ENCODE measurements around the gene ATP13A1.

The ATP13A1 gene

DNA sequence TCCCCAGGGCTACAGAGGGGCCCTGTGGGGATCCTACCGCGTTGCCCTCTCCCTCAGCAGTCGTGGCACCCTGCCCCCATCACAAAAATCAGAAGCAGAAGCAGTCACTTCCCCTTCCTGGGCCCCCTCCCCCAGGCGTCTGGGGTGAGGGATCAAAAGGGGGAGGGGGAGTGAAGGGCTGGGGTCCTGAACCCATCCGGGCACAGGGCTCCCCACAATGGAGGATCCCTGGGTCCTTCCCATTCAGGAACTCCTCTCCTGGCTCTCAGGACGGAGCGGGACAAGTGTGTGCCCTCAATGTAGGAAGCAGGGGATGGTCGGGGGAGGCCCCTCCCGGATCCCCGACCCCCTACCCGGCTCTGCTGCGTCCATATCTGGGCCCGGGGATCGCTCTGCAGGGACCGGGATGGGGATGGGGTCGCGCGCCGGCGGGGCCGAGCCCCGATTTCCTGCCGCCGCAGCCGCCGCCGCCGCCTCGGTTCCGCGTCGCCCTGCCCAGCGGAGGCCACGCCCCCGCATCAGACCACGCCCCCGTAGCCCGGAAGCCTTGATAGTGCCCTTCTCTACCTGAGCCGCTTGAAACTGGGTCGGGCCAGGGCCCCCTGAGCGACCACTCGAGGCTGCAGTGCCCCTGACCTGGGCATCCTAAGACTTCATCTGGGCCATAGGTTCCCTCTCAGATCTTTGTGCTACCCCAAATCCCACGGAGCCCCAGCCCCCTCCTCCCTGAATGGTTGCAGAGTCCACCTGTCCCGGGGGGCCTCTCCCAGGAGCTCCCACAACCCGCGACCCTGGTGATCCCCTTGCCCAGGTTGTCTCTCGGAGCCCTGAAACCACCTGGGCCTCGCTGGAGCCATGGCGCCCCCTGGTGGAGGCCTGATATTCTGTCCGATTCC, 20.1 kb downstream of the ATP13A1 start, which contains the start of gene GMIP:
GMIP (minus strand) TSS at position 500 of the 896 bp plus-strand sequence; CDS start at position 372, 128 bp downstream.
- no peak for DNase-seq (ENCODE audit: low spot score)

DNA sequence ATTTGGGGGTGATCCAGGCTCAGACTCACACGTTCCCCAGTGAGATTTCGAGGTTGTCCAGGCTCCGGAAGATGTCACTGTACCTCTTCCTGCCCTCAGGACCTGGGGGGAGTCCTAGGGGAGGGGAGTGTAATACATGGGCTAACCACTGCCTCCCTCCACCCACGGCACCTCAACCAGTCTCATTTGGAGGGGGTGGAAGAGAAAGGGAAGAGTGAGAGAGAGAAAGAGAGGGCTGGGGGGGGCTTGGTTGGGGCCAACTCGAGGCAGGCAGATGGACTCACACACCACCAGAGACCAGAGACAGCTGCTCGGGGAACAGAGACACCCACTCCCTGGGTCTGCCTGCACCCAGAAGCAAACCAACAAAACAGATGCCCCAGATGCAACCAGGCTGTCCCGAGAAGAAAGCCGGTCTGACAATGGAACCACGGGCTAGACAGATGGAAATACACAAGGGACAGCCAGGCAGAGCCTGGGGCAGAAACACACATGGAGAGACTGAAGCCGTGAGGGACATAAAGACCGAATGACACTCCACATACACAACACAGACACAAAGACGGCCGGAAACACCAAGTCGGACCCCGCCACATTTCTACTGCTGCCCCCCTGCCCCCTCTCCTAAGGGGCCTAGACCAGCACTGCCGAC, 20.8 kb downstream of the ATP13A1 start:
- no peak for DNase-seq (ENCODE audit: low spot score)

DNA sequence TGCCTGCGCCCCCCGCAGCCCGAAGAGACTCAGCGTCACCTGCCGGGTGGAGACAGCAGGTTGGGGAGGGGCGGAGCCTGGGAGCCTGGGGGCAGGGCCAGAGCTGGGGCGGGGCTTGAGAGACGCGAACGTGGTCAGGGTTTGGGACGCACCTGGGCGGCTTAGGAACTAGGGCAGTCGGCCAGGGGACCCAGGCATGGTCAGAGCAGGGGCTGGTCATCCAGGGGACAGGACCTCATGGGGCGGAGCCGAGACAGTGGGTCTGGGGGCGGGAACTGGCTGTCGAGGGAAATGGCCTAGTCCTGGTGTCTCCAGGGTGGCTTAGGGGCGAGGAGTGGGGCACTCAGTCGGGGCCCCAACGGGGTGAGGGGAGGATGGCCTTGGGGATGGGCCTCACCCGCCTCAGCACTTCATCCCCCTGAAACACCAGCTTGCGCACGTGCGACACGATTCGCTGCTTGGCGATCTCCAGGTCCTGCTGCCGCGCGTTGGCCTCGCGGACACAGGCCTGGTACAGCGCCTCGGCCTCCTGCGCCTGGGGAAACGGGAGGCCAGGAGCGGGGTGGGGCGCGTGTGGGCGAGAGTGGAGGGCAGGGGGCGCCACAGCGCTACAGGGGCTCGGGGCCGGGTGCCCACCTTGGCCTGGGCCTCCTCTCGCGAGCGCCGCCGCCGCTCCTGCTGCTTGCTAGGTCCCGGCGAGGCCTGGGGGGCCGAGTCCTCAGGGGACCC, 25.8 kb downstream of the ATP13A1 start:
- no peak for DNase-seq (ENCODE audit: low spot score)

DNA sequence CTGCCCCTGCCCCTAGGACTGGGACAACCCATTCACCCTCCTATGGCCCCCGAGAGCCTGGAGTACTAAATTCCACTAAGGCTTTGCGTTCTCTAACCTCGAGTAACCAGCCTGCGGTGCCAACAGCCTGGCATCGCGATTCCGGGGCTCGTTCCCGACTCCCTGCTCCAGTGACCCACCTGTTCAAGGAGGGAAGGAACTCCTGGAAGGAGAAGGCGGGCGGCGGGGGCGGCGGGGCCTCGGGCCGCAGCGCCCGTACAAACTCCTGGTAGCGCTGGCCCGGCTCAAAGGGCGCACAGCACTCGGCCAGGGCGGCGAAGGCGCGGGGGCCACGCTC, 26.3 kb downstream of the ATP13A1 start:
- DNase-seq (ENCODE audit: low spot score), result no peak

DNA sequence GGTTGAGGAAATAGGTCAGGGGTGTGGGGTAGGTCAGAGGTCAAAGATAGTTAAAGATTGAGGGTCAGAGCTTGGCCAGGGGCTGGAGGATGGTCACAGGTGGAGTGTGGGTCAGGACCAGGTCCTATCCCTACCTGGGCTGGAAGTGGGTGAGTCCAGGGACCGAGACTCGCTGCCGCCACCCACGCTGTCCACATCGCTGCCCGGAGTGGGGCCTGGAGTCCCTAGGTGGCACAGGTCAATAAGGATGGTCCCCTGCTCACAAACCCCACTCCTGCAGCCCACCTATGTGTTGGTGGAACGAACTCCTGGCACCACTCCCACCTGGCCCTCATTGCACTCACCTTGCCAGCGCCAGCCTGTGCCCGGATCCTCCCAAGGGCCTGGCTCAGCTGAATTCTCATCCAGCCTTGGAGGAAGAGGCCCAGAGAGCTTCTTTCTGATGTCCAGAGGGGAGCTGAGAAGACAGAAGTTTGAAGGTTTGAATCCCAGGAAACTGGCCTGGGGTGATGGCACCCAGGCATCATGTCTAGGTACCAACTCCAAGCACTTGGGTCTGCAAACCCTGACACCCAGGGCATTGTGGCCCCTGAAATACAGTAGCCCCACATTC, 26.8 kb downstream of the ATP13A1 start:
- no peak for DNase-seq (ENCODE audit: low spot score)

DNA sequence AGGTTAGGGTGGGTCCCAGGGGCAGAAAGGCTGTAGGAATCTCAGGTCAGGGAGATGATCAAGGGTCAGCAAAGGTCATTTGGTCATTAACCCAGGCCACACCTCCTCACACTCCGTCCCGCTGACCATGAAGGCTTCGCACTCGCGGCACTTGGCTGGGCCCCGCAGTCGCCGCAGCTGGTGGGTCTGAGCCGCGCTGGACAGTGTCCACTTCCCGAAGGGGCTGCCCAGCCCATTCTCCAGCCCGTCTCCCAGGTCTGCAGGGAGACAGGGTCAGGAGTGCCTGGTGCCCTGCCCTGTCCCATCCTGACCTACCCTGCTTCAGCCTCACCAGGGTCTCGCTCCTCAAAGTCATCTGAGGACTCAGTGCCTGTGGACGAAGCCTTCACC, 28.2 kb downstream of the ATP13A1 start:
- DNase-seq (ENCODE audit: low spot score), result no peak

DNA sequence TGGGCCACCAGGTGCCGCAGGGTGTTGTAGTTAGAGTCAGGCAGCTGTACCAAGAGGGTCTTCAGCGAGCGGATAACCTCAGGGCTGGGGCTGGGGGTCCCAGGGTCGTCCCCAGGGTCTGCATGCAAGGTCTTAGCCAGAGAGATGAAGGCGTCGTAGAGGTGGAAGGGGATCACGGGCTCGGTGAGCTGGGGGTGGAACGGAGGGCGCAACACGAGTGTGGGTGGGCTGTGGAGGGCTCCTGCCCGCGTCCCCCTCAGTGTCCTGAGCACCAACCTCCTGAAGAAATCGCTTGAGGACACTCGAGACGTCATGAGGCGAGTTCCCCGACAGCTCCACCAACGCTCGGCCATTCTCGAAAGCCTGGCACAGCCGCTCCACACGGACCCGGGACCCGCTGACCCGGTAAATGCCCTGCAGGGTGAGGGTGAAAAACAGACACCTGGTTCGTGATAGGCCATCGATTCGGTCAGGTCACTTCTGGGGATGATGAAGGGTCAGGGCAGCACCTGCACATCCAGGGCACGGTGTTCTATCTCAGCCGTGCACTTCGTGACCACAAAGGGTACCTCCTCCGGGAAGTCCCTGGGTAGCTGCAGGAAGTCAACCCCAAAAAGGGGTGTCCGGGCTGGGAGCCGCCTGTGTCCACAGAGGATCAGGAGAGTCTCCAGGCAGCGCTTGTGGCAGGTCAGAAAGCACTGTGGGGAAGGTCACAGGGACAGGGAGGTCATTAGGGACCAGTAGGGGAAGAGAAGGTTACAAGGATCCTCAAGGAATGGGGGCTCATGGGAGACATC, 28.8 kb downstream of the ATP13A1 start:
- no peak for DNase-seq (ENCODE audit: low spot score)

DNA sequence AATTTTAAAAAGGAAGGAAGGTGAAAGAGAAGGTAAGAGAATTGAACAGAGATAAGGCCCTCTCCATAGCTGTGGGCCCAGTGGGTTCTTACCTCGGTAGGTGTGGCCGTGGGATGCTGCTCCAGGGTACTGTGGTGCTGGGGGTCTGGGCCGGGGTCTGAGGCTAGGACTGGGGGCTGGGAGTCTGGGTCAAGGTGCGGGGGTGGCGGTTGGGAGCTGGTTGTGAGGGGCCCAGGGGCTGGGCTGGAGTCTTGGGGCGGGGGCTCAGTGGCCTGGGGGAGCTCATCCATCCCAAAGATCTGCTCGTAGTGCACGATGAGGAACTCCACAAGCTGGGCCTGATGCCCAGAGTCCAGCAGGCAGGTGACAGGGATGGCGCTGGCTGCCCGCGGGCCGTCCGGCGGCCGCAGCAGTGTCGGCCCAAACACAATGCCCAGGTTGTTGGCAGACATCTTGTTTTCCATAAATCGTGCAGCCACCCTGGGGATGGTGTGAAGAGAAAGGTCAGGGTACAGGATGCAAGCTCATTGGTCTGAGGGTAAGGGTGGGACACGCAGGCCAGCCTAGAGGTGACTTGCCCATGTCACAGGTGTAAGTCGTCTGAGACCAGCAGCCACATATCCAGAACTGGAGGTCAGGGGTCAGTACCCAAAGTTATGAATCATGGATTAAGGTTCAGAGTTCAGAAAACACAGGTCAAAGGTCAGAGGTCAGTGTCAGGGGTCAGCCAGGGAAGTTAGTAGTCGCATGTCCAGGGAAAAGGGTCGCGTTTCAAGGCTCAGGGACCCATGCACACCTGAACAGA, 29.6 kb downstream of the ATP13A1 start:
- DNase-seq (ENCODE audit: low spot score), result no peak

DNA sequence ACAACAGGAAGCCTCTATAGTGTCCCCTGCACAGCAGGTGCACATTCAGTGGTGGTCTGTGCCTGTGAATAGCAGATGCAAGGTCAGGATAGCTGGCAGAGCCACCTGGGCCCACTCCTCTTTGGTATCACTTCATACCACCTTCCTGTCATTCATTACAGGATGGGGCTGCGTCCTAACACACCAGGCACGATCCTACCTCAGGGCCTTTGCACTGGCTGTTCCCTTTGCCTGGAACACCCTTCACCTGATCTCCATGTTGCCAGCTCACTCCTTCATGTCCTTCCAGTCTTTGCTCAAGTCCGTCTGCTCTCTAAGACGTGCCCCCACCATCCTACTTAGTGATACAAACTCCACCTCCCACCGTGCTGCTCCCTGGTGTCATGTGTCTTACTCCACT, 30.8 kb downstream of the ATP13A1 start:
- DNase-seq (ENCODE audit: low spot score), result no peak

DNA sequence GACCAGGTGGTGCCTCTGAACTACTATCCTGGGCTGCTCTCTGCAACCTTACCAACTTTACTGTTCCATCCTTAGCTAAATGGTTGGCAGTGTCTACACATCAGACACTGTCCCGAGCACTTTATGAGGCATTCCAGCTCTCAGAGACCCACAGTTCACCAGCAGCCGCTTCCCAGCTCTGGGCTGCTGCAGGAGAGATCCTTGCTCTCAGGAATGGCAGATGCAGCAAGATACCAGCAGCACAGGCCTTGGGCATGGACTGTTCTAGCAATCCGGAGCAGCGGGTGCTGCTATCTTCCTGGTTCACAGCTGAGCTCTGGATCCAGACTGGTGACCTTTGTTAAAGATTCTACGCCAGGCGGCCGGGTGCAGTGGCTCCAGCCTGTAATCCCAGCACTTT, 32.1 kb downstream of the ATP13A1 start:
- DNase-seq (ENCODE audit: low spot score), result no peak

DNA sequence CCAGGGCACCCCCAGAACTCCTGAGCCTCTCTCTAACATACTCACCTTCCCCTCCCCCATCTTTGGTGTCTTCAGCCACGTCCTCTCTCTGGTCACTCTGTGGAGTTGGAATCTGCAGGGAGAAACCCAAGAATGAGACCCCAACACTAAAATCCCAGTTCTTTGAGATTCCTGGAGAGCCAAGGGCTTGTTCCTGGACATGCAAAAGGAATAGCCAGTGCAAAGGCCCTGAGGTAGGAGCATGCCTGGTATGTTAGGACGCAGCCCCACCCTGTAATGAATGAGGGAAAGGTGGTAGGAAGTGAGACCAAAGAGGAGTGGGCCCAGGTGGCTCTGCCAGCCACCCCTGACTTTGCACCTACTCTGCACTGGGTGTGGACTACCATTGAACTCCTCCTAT, 33.0 kb downstream of the ATP13A1 start:
- DNase-seq (ENCODE audit: low spot score), result no peak

DNA sequence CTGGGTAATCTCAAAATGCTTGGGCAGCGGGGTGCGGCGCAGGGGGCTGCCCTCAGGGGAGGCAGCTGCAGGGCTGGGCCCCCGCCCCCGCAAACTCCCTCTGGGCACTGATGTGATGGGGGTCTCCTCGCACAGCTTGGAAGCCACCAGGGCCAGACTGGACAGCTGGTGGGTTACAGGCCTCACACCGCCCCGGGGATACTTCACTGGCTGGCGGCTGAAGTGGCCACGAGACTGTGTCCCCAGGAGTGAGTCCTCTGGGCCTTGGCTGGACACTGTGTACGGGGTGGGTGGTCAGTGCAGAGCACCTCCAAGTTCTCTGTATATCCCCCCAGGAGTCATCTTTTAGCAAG, 33.4 kb downstream of the ATP13A1 start:
- no peak for DNase-seq (ENCODE audit: low spot score)

DNA sequence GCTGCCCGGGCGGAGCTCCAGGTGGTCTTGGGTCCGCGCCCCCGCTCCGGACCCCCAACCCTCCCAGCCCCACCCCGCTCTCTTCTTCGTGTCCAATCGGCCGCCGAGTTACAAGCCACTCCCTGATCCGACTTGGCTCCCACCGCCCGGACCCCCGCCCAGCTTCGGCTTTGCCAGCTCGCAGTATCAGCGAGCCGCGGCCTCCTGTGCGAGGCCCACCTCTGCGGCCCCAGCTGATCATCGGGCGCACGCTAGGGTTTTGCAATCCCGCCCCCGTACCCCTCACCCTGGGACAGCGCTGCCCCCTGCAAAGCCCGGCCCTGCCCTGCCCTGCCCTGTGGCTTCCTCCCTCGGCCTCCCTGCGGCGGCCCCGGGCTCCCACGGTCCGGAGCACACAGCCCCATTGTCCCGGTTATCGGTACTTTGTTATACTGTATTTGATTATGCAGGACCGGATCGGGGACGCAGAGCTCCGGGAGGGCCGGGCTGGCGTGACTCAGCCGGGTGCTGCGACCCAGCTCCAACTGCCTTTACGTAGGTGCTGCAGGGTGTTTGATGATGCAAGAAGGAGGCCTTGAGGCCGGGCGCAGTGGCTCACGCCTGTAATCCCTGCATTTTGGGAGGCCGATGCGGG, 34.9 kb downstream of the ATP13A1 start:
- no peak for DNase-seq (ENCODE audit: low spot score)

DNA sequence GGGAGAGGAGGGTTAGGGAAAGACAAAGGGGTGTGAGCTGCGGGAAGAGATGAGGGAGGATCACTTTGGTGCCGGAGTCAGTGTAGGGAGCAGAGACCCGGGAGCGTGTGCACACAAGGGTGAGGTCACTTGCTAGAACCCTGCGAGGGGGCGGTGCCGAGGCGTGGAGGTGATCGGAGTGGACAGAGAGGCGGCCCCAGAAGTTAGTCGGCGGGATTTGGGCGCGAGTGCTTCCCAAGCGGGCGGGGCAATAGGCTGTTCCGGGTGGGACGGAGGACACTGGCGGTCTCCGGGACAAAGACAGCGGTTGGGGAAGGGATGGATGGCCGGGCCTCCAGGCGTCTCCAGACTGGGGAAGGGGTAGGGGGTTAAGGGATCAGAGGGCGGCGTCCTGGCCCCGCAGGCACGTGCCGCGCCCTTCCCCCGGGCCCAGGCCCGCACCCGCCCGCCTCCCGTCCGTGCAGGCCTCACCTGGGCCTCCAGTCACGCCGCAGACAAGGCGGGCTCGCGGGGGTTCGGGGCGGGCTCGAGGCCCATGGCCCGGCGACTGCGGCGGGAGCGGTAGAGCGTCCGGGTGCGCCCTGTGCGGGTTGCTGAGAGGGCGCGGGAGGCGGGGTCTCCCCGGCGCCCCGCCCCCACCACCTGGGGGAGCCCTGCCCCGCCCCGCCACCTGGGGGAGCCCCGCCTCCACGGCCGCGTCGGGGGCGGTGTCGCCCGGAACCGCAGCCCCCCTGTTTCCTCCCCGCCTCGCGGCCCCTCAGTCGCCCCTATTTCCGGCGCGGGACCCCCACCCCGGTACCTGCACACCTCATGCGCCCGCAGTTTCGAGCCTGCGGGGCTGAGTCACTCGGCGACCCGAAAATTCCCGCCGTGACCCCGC, 35.6 kb downstream of the ATP13A1 start, which contains the start of gene LPAR2:
LPAR2 (minus strand) TSS at position 600 of the 880 bp plus-strand sequence. CDS start 945 bp downstream, outside the sequence.
- DNase-seq (ENCODE audit: low spot score), result no peak

DNA sequence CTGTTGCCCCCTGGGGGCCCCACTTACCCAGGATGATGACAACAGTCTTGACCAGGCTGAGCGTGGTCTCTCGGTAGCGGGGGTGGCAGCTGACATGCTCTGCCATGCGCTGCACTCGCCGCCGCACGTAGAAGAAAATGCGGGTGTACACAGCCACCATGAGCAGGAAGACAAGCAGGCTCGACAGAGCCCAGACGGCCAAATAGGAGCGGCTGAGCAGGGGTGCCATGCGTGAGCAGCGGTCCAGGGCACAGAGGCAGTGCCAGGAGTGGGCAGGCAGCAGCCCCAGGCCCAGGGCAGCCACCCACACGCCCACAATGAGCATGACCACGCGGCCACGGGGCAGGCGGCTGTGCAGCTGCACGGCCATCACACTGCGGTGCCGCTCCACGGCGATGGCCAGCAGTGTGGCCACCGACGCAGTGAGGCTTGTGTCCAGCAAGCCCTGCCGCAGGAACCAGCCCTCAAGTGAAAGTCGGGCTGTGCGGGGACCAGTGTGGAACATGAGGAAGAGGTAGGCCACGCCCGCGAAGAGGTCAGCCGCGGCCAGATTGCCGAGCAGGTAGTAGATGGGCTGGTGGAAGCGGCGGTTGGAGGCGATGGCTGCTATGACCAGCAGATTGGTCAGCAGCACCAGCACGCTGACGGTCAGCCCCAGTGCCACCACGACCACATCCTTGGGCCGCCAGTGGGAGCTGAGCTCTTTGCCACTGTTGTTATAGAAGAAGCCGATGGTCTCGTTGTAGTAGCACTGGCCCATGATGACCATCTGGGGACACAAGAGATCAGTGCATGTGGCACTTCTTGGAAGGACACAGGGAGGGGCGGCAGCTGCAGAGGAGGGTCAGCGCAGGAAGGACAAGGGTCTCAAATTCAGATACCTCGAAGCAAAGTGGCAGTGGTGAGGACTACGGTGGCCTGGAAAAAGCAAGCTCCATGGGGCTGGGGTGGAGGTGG, 36.7 kb downstream of the ATP13A1 start:
- DNase-seq (ENCODE audit: low spot score), result no peak

DNA sequence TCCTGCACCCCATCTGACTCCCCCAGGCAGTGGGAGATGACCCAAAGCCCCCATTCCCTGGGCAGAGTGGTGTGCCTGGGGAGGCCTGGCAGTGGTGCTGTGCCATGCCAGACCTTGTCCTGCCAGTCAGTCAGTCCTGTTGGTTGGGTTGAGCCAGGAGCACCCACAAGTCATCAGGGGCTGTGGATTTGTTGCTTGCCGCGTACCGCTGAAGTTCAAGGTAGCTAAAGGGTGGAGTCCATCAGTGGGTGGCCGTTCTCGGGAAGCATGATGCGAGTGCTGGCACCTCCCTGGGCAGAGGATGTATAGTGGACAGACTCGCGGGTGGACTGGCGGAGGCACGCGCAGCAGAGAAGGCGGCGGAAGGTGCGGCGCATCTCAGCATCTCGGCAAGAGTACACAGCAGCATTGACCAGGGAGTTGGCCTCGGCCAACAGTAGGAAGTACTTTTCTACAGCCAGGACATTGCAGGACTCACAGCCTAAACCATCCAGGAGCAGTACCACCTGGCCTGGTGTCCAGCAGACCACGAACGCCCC, 39.4 kb downstream of the ATP13A1 start:
- no peak for DNase-seq (ENCODE audit: low spot score)

DNA sequence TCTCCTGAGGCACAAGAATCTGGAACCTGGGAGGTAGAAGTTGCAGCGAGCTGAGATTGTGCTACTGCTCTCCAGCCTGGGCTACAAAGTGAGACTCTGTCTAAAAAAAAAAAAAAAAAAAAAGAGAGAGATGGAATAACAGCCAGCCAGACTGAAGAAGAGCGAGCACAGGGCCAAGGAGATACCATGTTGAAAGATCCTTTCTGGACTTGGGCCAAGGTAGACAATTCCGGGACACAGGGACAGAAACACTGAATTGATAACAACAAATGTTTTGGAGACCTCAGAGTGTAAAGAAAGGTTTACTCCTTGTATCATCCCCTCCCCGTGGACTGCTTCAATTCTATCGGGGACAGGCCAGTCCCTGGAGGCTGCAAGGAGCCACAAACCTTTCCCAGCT, 40.1 kb downstream of the ATP13A1 start:
- no peak for DNase-seq (ENCODE audit: low spot score)

DNA sequence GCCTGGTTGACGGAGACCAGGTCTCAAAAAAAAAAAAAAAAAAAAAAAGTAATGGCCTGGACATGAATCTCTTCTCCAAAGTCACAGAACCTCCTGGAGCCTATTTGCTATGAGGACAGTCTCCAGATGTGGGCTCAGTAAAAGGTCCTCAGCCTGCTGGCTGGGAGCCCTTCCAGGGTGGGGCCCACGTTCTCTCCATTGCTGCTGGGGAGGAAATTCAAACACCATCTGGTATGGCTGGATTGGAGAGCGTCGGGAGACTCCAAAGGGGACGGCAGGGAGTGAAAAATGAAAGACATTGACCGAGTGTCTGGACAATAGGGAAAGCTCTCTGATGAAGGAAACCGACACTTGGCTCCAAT, 43.6 kb downstream of the ATP13A1 start:
- no peak for DNase-seq (ENCODE audit: low spot score)

Measured in pons (tissue), 1 donor.